ENCODE measurements around the gene TRIM17. TPM values are rescaled to one million over a fixed set of nuclear protein-coding genes. Genes with fewer than 3 reads are reported as not detected.
A peak's percentile ranks its signal among the peaks of the same experiment; 100 is the strongest.

The TRIM17 gene
- total and polyA plus RNA-seq, 9 of the 15 experiments (the other 6 are each of a cell fraction or from before 2014, with no cell fraction given) = not detected

DNA sequence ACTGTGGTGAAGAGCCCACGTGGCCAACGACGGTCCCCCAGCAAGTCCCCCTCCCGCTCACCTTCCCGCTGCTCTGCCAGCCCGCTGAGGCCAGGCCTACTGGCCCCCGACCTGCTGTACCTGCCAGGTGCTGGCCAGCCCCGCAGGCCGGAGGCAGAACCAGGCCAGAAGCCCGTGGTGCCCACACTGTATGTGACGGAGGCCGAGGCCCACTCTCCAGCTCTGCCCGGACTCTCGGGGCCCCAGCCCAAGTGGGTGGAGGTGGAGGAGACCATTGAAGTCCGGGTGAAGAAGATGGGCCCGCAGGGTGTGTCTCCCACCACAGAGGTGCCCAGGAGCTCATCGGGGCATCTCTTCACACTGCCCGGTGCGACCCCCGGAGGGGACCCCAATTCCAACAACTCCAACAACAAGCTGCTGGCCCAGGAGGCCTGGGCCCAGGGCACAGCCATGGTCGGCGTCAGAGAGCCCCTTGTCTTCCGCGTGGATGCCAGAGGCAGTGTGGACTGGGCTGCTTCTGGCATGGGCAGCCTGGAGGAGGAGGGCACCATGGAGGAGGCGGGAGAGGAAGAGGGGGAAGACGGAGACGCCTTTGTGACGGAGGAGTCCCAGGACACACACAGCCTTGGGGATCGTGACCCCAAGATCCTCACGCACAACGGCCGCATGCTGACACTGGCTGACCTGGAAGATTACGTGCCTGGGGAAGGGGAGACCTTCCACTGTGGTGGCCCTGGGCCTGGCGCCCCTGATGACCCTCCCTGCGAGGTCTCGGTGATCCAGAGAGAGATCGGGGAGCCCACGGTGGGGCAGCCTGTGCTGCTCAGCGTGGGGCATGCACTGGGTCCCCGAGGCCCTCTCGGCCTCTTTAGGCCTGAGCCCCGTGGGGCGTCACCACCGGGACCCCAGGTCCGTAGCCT lies 56.8 kb downstream of the TRIM17 start:
- POLR2A ChIA-PET = interaction anchor here (1.1 kb wide), 1 partner anchor 8 kb away, joined by 3 read pairs; no protein-coding TSS in a partner anchor
- WGBS (ENCODE audit: insufficient coverage, low coverage, missing lambda C conversion rate) = 78% methylated on average over 38 of the region's 45 CpGs
- in situ Hi-C loops (cut with MboI) = no loop called here

More for the DNA sequence above, 56.8 kb downstream of the TRIM17 start:
- no peaks in the 10 kb centered on the region for H4K20me1 ChIP-seq (replicated peaks; ENCODE audit: control insufficient read depth, insufficient read depth, low read length)
- H3K36me3 ChIP-seq (ENCODE audit: control insufficient read depth, insufficient read depth, low read length) = no peaks in the 10 kb centered on the region
- H3K9me3 ChIP-seq (replicated peaks; ENCODE audit: control insufficient read depth, insufficient read depth, low read depth, low read length) = no peaks in the 10 kb centered on the region
- TF ChIP-seq RNF2 (IDR thresholded peaks at IDR 0.05) = no peak
- TF ChIP-seq, protein P1, sequence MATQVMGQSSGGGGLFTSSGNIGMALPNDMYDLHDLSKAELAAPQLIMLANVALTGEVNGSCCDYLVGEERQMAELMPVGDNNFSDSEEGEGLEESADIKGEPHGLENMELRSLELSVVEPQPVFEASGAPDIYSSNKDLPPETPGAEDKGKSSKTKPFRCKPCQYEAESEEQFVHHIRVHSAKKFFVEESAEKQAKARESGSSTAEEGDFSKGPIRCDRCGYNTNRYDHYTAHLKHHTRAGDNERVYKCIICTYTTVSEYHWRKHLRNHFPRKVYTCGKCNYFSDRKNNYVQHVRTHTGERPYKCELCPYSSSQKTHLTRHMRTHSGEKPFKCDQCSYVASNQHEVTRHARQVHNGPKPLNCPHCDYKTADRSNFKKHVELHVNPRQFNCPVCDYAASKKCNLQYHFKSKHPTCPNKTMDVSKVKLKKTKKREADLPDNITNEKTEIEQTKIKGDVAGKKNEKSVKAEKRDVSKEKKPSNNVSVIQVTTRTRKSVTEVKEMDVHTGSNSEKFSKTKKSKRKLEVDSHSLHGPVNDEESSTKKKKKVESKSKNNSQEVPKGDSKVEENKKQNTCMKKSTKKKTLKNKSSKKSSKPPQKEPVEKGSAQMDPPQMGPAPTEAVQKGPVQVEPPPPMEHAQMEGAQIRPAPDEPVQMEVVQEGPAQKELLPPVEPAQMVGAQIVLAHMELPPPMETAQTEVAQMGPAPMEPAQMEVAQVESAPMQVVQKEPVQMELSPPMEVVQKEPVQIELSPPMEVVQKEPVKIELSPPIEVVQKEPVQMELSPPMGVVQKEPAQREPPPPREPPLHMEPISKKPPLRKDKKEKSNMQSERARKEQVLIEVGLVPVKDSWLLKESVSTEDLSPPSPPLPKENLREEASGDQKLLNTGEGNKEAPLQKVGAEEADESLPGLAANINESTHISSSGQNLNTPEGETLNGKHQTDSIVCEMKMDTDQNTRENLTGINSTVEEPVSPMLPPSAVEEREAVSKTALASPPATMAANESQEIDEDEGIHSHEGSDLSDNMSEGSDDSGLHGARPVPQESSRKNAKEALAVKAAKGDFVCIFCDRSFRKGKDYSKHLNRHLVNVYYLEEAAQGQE (IDR thresholded peaks at IDR 0.05; ENCODE audit: borderline replicate concordance) = no peak
- TF ChIP-seq, protein P1 (CRISPR knock-in tag; IDR thresholded peaks at IDR 0.05; ENCODE audit: low read depth) = 0 out of 2 replicates have a peak, but pooled peaks have one; percentile 41
- TF ChIP-seq, protein P2, sequence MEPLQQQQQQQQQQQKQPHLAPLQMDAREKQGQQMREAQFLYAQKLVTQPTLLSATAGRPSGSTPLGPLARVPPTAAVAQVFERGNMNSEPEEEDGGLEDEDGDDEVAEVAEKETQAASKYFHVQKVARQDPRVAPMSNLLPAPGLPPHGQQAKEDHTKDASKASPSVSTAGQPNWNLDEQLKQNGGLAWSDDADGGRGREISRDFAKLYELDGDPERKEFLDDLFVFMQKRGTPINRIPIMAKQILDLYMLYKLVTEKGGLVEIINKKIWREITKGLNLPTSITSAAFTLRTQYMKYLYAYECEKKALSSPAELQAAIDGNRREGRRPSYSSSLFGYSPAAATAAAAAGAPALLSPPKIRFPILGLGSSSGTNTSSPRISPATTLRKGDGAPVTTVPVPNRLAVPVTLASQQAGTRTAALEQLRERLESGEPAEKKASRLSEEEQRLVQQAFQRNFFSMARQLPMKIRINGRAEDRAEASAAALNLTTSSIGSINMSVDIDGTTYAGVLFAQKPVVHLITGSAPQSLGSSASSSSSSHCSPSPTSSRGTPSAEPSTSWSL (CRISPR knock-in tag; IDR thresholded peaks at IDR 0.05; ENCODE audit: borderline replicate concordance) = no peak
- TF ChIP-seq ZNF583 (CRISPR knock-in tag; IDR thresholded peaks at IDR 0.05) = 0 out of 2 replicates have a peak, but pooled peaks have one; percentile 19
- no peak for TF ChIP-seq KLF10 (CRISPR knock-in tag; IDR thresholded peaks at IDR 0.05)
- TF ChIP-seq ESRRB (CRISPR knock-in tag; IDR thresholded peaks at IDR 0.05; ENCODE audit: borderline replicate concordance) = 0 out of 2 replicates have a peak, but pooled peaks have one; percentile 31
- TF ChIP-seq POLR2G (IDR thresholded peaks at IDR 0.05; ENCODE audit: low read depth, low read length) = peak; percentile 61
- no peak overlapping the region for H3K4me3 ChIP-seq
- intact Hi-C loops (cut with micrococcal nuclease) = no loop called here
- no TSS peak for BruUV-seq (replicated peaks)
- H3K9ac ChIP-seq (ENCODE audit: insufficient read depth in 1 of 2, low read depth in 2 of 2, low read length in 2 of 2) = peak overlapping the region in 1 of 2 experiments; percentile 23; a peak in 2 of 4 replicates
- DNase-seq (ENCODE audit: extremely low read depth in 1 of 4, low spot score in 3 of 4) (no peak), FAIRE-seq (no peak), ATAC-seq (no peak)
- H3K4me2 ChIP-seq (ENCODE audit: insufficient read depth, low read length) = no peak overlapping the region
- H3K27ac ChIP-seq (ENCODE audit: extremely low read depth, low read depth, low read length) = no peak overlapping the region
- no peaks in the 10 kb centered on the region for H3K9me1 ChIP-seq (ENCODE audit: control insufficient read depth, insufficient read depth, low read length)
- no peak overlapping the region for H2AFZ ChIP-seq (ENCODE audit: low read depth, low read length)
- no peaks in the 10 kb centered on the region for H3K27me3 ChIP-seq (ENCODE audit: control insufficient read depth in 2 of 2, insufficient read depth in 2 of 2, low read length in 2 of 2)
- H3K4me1 ChIP-seq (replicated peaks in 1 of 2; ENCODE audit: control insufficient read depth in 2 of 2, insufficient read depth in 2 of 2, low read length in 2 of 2) = peaks cover 0 to 59% of the 10 kb centered on the region in 2 experiments; a peak in 3 of 5 replicates
- H3K79me2 ChIP-seq (ENCODE audit: control insufficient read depth, insufficient read depth, low read length) = no peaks in the 10 kb centered on the region
- CTCF ChIA-PET (ENCODE audit: low intra/inter-chr PET ratio) = no interaction called here

Measured in K562 (cell line).